SU-DHL-6 (cell line): ENCODE results near the gene CEND1.

ENCODE experiments used
- CTCF ChIP-seq: fragments of 200-600 bp; sonication (generic); IDR thresholded peaks from one replicate; pipeline ENCODE4 v1.5.1; 2017; ENCODE audit warnings: antibody characterized with exemption, mild to moderate bottlenecking, low read length, moderate library complexity; ENCODE audit not compliant: insufficient read depth, poor library complexity, severe bottlenecking
- EZH2phosphoT487 ChIP-seq: fragments of 200-600 bp; sonication (generic), shearing (Covaris generic); conservative IDR thresholded peaks from 2 replicates; pipeline ENCODE4 v1.6.1; 2018; ENCODE audit warnings: mild to moderate bottlenecking, antibody characterized with exemption, low read length, moderate library complexity, mixed read lengths

- TF ChIP-seq CTCF (no peak), EZH2phosphoT487 (no peak)
Observed at GRCh38 chr11:795634-796564, 6.0 kb upstream of the CEND1 start.
